ENCODE data around the gene HSPA9. TPM values are rescaled to one million over a fixed set of nuclear protein-coding genes. Genes with fewer than 3 reads are reported as not detected.

HSPA9 gene
- polyA plus RNA-seq (2011; rRNA removed), result 544 and 615 TPM in 2 replicates
- 200 and 228 TPM in 2 replicates for polyA plus RNA-seq (2012; cell fraction: cytosol; rRNA removed)
- polyA plus RNA-seq (2012; cell fraction: nucleus; rRNA removed), result 408 and 502 TPM in 2 replicates
- 398 to 456 TPM (median 417 TPM) in 3 replicates for polyA plus RNA-seq (2017; fragmentation: RNase III; extraction: RNeasy Plus Mini Kit Qiagen cat#74134 plus additional on column Dnase treatment)
- 619 and 723 TPM in 2 replicates for polyA minus RNA-seq (2011; rRNA and poly(A)+ RNA removed)

GRCh38 chr5:138575194-138576015 lies at the start of gene HSPA9:
TSS of gene HSPA9 (minus strand) at chr5:138575401. CDS start at chr5:138575318, 83 bp downstream.
- Histone ChIP-seq H3K4me3 (peak within 1 kb of the TSS; percentile 96), H3K27ac (peak within 1 kb of the TSS; percentile 98 to 99), H3K4me1 (peaks cover 35% of the 10 kb centered on the region), H3K4me2 (peak within 1 kb of the TSS; percentile 88), H3K9me3 (no peaks in the 10 kb centered on the region)
- ChIA-PET CTCF (interaction anchor here (1.2 kb wide), 2 partner anchors 11 to 686 kb away, joined by 4 to 5 read pairs; no protein-coding TSS in a partner anchor), POLR2A (interaction anchor here (0.6 to 2.0 kb wide), 20 partner anchors 8 to 718 kb away, joined by 3 to 21 read pairs (median 3); partner anchors contain the start of genes EGR1, ETF1, MATR3 and SIL1)
- peak; percentile 61 for FAIRE-seq
- TF ChIP-seq BHLHE40 (IDR thresholded peaks at IDR 0.05; ENCODE audit: low read depth, low read length), result peak; percentile 42; the same call in 1 of the 2 replicates
- peak; percentile 30; the same call in 1 of the 3 replicates for TF ChIP-seq BCL3 (IDR thresholded peaks at IDR 0.05)
- peak; percentile 98 for TF ChIP-seq E2F6 (IDR thresholded peaks at IDR 0.05; ENCODE audit: borderline replicate concordance, low read depth)
- TF ChIP-seq FOSL2 (IDR thresholded peaks at IDR 0.05), result no peak
- peak; percentile 72 for TF ChIP-seq FOSL2 (CRISPR knock-in tag; IDR thresholded peaks at IDR 0.05)
- TF ChIP-seq GATA3 (IDR thresholded peaks at IDR 0.05; ENCODE audit: borderline replicate concordance), result peak; percentile 46; the same call in 1 of the 2 replicates
- 0 out of 2 replicates have a peak, but pooled peaks have one; percentile 54 for TF ChIP-seq HEYL (CRISPR knock-in tag; IDR thresholded peaks at IDR 0.05)
- no peak; the same call in 1 of the 2 replicates for TF ChIP-seq PBX3 (IDR thresholded peaks at IDR 0.05)
- 0 out of 2 replicates have a peak, but pooled peaks have one; percentile 27 for TF ChIP-seq MAZ (IDR thresholded peaks at IDR 0.05; ENCODE audit: borderline replicate concordance, low read depth, low read length)
- TF ChIP-seq KDM5A (IDR thresholded peaks at IDR 0.05), result peak; percentile 30; the same call in 1 of the 2 replicates
- TF ChIP-seq JUN (IDR thresholded peaks at IDR 0.05), result peak; percentile 100
- peak; percentile 98 for TF ChIP-seq PHF8 (IDR thresholded peaks at IDR 0.05; ENCODE audit: borderline replicate concordance, low read depth)
- peak; percentile 81 to 89 for TF ChIP-seq CEBPB (IDR thresholded peaks at IDR 0.05)
- TF ChIP-seq ZSCAN20 (CRISPR knock-in tag; IDR thresholded peaks at IDR 0.05), result no peak
- TF ChIP-seq MYC (IDR thresholded peaks at IDR 0.05; ENCODE audit: borderline replicate concordance, low read length), result peak; percentile 91
- TF ChIP-seq RAD21 (conservative IDR thresholded peaks at IDR 0.05 in 1 of 2, IDR thresholded peaks at IDR 0.05 in 1 of 2), result no peak
- peak; percentile 82 for TF ChIP-seq USF2 (IDR thresholded peaks at IDR 0.05)
- TF ChIP-seq HDAC2 (IDR thresholded peaks at IDR 0.05), result peak; percentile 48; the same call in 1 of the 2 replicates
- no peak for TF ChIP-seq ZC3H11A (IDR thresholded peaks at IDR 0.05)
- TF ChIP-seq MAX (IDR thresholded peaks at IDR 0.05), result peak; percentile 99
- peak; percentile 63; the same call in 1 of the 2 replicates for TF ChIP-seq HMGXB4 (CRISPR knock-in tag; IDR thresholded peaks at IDR 0.05; ENCODE audit: borderline replicate concordance)
- TF ChIP-seq POLR2A (IDR thresholded peaks at IDR 0.05; ENCODE audit: low read length), result peak; percentile 72
- TF ChIP-seq ESRRA (IDR thresholded peaks at IDR 0.05; ENCODE audit: borderline replicate concordance, low read length), result peak; percentile 88
- peak in 1 of 2 experiments; percentile 65; a peak in 2 of 5 replicates for TF ChIP-seq EP300 (IDR thresholded peaks at IDR 0.05)
- TF ChIP-seq TP53 (CRISPR knock-in tag; IDR thresholded peaks at IDR 0.05), result peak; percentile 60; the same call in 1 of the 2 replicates
- no peak for TF ChIP-seq FOSB (CRISPR knock-in tag; IDR thresholded peaks at IDR 0.05)
- no peak for TF ChIP-seq KDM1A (IDR thresholded peaks at IDR 0.05; ENCODE audit: low read depth)
- peak; percentile 89 for TF ChIP-seq ATOH8 (CRISPR knock-in tag; IDR thresholded peaks at IDR 0.05; ENCODE audit: low read depth)
- ATAC-seq, result peak; percentile 91 to 92
- WGBS (ENCODE audit: missing lambda C conversion rate), result under 1% methylated on average over 39 of the region's 73 CpGs
- peak; percentile 99 to 100 for DNase-seq (ENCODE audit: low read depth in 1 of 2, low spot score in 1 of 2)
